Measurements from ENCODE around the gene HOXB2.

Gene HOXB2

GRCh38 chr17:48546924-48547807 is 2.3 kb upstream of the HOXB2 start (continued):
- TF ChIP-seq ZBTB44 (tag by site-specific recombination; IDR thresholded peaks at IDR 0.05) (peak; percentile 84), ZNF26 (tag by site-specific recombination; IDR thresholded peaks at IDR 0.05) (no peak), BCL6B (tag by site-specific recombination; IDR thresholded peaks at IDR 0.05) (no peak), ZNF677 (tag by site-specific recombination; IDR thresholded peaks at IDR 0.05) (no peak), ZNF221 (tag by site-specific recombination; IDR thresholded peaks at IDR 0.05; ENCODE audit: borderline replicate concordance) (no peak), ZNF670 (tag by site-specific recombination; IDR thresholded peaks at IDR 0.05; ENCODE audit: low read depth) (no peak), ZNF548 (tag by site-specific recombination; IDR thresholded peaks at IDR 0.05) (no peak), PRDM2 (tag by site-specific recombination; IDR thresholded peaks at IDR 0.05; ENCODE audit: borderline replicate concordance) (no peak), KLF9 (tag by site-specific recombination; IDR thresholded peaks at IDR 0.05; ENCODE audit: low read depth) (peak; percentile 47; the same call in 1 of the 2 replicates), SALL2 (tag by site-specific recombination; IDR thresholded peaks at IDR 0.05; ENCODE audit: borderline replicate concordance) (no peak), ZNF610 (tag by site-specific recombination; IDR thresholded peaks at IDR 0.05; ENCODE audit: borderline replicate concordance) (no peak), ZBTB20 (tag by site-specific recombination; IDR thresholded peaks at IDR 0.05) (peak; percentile 93), ZNF211 (tag by site-specific recombination; IDR thresholded peaks at IDR 0.05; ENCODE audit: low read depth) (no peak), ZNF10 (tag by site-specific recombination; IDR thresholded peaks at IDR 0.05) (no peak), ZBTB1 (tag by site-specific recombination; IDR thresholded peaks at IDR 0.05) (no peak; the same call in 1 of the 2 replicates), ZNF202 (tag by site-specific recombination; IDR thresholded peaks at IDR 0.05; ENCODE audit: borderline replicate concordance) (no peak), ZNF555 (tag by site-specific recombination; conservative IDR thresholded peaks at IDR 0.05) (no peak)
- TF ChIP-seq, protein P1, sequence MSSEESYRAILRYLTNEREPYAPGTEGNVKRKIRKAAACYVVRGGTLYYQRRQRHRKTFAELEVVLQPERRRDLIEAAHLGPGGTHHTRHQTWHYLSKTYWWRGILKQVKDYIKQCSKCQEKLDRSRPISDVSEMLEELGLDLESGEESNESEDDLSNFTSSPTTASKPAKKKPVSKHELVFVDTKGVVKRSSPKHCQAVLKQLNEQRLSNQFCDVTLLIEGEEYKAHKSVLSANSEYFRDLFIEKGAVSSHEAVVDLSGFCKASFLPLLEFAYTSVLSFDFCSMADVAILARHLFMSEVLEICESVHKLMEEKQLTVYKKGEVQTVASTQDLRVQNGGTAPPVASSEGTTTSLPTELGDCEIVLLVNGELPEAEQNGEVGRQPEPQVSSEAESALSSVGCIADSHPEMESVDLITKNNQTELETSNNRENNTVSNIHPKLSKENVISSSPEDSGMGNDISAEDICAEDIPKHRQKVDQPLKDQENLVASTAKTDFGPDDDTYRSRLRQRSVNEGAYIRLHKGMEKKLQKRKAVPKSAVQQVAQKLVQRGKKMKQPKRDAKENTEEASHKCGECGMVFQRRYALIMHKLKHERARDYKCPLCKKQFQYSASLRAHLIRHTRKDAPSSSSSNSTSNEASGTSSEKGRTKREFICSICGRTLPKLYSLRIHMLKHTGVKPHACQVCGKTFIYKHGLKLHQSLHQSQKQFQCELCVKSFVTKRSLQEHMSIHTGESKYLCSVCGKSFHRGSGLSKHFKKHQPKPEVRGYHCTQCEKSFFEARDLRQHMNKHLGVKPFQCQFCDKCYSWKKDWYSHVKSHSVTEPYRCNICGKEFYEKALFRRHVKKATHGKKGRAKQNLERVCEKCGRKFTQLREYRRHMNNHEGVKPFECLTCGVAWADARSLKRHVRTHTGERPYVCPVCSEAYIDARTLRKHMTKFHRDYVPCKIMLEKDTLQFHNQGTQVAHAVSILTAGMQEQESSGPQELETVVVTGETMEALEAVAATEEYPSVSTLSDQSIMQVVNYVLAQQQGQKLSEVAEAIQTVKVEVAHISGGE (tag by site-specific recombination; conservative IDR thresholded peaks at IDR 0.05; ENCODE audit: low read depth): peak; percentile 27; the same call in 1 of the 2 replicates
- TF ChIP-seq, protein P2, sequence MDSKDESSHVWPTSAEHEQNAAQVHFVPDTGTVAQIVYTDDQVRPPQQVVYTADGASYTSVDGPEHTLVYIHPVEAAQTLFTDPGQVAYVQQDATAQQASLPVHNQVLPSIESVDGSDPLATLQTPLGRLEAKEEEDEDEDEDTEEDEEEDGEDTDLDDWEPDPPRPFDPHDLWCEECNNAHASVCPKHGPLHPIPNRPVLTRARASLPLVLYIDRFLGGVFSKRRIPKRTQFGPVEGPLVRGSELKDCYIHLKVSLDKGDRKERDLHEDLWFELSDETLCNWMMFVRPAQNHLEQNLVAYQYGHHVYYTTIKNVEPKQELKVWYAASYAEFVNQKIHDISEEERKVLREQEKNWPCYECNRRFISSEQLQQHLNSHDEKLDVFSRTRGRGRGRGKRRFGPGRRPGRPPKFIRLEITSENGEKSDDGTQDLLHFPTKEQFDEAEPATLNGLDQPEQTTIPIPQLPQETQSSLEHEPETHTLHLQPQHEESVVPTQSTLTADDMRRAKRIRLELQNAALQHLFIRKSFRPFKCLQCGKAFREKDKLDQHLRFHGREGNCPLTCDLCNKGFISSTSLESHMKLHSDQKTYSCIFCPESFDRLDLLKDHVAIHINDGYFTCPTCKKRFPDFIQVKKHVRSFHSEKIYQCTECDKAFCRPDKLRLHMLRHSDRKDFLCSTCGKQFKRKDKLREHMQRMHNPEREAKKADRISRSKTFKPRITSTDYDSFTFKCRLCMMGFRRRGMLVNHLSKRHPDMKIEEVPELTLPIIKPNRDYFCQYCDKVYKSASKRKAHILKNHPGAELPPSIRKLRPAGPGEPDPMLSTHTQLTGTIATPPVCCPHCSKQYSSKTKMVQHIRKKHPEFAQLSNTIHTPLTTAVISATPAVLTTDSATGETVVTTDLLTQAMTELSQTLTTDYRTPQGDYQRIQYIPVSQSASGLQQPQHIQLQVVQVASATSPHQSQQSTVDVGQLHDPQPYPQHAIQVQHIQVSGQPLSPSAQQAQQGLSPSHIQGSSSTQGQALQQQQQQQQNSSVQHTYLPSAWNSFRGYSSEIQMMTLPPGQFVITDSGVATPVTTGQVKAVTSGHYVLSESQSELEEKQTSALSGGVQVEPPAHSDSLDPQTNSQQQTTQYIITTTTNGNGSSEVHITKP (tag by site-specific recombination; IDR thresholded peaks at IDR 0.05): peak; percentile 95
